ENCODE results near the gene HS3ST4.

HS3ST4 gene

GRCh38 chr16:25894093-25894492 lies 202.3 kb downstream of the HS3ST4 start:
- no peak for DNase-seq (ENCODE audit: low read depth, low spot score)

GRCh38 chr16:25895380-25895779 lies 203.6 kb downstream of the HS3ST4 start:
- DNase-seq (ENCODE audit: low read depth, low spot score) = no peak

GRCh38 chr16:25896411-25896810 lies 204.7 kb downstream of the HS3ST4 start:
- DNase-seq (ENCODE audit: low read depth, low spot score) = no peak

- DNase-seq (ENCODE audit: low read depth, low spot score) = no peak
Measured at GRCh38 chr16:25897702-25898101, 205.9 kb downstream of the HS3ST4 start.

DNA sequence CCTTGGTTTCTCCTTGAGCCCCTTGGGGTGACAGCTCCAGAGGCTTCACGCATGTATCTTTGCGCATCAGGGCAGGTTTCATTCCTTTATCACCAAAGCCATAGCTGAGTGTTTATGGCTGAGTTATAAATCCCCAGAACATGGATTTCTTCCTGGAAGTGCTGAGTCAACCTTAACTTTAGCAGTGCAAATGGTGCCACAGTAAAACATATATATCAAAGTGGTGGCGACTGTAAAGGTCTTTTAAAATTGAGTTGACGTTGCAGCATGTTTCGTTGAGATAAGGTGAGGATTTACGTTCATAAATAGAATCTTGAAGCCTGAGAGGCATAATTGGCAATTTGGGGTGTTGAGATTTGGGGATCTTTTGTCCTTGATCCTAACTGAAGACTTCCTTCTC lies 214.1 kb downstream of the HS3ST4 start:
- DNase-seq (ENCODE audit: low read depth, low spot score) = no peak

DNA sequence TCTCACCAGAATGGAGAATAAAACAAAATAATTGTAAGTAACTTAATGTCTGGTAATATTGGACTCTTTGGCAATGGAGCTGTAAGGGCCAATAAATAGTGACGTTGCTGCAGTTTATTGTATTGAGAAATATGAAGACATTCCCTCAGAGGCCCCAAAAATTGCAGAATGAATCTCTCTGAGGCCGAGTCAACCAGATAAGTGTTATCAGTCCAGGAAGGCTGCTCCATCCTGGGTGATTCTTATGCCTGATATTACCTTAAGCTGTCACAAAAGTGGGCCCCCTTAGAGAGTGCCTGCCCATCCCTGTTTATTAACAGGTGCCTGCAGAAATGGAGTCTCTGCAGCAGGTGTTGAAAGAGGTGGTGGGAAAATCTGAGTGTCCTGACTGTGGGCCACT lies 219.2 kb downstream of the HS3ST4 start:
- DNase-seq (ENCODE audit: low read depth, low spot score) = no peak

DNA sequence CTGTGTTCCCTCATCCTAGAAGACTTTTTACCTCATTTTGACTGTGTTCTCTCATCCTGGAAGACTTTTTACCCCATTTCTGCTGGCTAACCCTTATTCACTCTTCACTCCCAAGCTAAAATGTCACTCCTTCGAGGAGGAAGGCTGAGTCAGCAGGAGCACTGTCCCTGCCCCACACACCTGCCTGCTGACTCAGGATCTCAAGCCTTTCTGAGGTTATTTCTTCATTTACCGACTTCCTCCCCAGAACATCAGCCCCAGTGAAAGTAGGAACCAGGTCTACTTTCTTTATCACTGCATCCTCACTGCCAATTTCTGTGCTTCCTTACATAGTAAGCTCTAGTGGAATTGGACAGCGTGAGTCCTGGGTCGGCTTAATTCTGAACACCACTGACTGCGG lies 220.6 kb downstream of the HS3ST4 start:
- no peak for DNase-seq (ENCODE audit: low read depth, low spot score)

GRCh38 chr16:25914357-25914962 lies 222.7 kb downstream of the HS3ST4 start:
- DNase-seq (ENCODE audit: low read depth, low spot score) = no peak

DNA sequence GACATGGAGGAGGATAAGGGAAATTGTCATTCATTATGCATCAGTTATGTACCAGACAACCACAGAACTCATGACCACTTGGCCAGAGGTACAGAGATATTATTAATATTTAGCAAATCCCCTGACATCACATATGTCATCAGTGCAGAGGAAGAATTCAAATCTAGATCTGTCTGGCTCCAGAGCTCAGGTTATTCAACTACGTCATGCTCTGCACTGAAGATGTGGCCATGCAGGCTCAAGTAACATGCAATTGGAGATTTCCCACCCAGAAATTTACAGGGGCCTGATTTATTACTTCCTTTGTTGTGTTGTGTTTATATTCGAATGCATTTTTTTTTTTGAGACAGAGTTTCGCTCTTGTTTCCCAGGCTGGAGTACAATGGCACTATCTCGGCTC lies 224.3 kb downstream of the HS3ST4 start:
- no peak for DNase-seq (ENCODE audit: low read depth, low spot score)

- no peak for DNase-seq (ENCODE audit: low read depth, low spot score)
Measured at GRCh38 chr16:25922438-25922837, 230.7 kb downstream of the HS3ST4 start.

- DNase-seq (ENCODE audit: low read depth, low spot score) = no peak
Measured at GRCh38 chr16:25925421-25925820, 233.7 kb downstream of the HS3ST4 start.

DNA sequence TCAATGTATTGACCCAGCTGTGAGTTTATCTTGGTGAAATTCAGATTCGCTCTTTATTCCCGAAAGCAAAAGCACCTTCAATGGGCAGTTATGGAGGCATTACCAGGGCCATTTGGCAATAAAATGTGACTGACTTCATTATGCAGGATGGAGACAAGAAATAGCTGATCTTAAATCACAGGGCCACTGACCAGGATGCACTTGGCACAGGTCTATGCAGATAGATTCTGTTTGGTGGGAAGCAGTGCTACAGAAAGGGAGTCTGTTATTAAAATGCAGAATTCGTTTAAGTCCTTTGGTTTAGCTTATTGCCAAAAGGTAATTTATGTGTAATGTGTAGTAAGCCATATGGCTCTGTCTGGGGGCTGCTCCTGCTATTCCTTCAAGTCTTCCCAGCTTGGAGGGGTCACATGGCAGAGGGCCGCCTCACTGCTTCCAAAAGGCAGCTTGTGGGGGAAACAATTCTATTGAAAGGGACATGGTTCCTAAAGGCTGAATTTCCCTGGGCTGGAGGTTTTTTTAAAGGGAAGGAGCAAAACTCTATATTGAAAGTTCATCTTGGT lies 239.8 kb downstream of the HS3ST4 start:
- no peak for DNase-seq (ENCODE audit: low read depth, low spot score)

DNA sequence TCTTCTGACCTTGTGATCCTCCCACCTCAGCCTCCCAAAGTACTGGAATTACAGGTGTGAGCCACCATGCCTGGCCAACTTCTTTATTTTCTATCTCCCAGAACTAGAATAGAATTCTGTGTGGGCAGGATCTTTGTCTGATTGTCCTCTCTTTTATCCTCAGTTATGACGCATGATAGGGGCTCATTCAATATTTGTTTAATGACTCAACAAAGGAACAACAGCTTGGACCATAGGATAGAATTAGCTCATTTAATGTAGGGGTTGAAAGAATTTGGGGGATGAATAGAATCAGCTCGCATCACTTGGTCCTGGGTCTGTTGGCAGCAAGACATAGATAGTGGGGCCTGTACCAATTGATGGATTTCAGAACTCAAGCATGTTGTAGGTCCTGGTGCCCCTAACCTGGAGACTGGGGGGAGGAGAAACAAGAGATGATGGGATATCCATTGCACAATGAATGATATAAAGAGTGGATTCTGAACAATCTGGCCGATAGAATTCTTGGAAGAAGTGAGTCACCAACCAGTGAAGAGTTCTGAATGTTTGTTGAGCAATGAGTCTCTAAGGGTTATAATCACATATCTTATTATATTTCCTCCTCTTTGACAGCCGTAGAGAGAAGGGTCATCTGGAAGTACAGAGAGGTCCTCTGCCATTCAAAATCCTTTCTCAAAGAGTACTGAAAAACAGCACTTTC lies 250.2 kb downstream of the HS3ST4 start:
- no peak for DNase-seq (ENCODE audit: low read depth, low spot score)

DNA sequence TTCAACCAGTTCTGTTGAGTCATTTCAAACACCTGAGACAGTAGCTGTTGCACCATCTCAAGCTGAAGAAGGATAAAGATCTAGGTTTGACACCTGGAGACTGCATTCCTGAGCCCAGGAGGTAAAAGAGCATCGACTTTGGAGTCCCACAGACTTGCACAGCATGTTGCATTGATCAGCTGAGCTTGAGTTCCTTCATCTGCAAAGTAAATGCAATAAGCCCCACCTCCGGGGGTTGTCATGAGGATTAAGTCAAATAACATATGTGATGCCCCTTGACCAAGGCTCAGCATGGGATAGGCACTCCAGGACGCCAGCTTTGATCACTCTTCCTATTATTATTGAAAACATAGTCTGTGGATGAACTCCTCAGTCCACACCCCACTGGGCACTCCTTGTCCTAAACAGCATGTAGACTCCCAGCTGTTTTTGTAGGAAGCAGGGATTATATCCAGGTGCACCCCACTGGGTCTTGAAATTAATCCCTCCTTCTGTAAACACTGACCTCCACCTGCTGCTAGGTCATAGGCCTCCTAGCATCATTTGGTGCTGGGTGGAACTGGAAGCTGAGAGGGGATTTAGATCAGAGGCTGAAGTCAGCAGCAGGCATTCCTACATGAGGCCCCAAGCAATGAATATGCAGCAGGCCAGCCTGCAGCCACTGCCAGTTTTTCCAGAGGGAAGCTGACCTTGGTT lies 259.0 kb downstream of the HS3ST4 start:
- no peak for DNase-seq (ENCODE audit: low read depth, low spot score)

DNA sequence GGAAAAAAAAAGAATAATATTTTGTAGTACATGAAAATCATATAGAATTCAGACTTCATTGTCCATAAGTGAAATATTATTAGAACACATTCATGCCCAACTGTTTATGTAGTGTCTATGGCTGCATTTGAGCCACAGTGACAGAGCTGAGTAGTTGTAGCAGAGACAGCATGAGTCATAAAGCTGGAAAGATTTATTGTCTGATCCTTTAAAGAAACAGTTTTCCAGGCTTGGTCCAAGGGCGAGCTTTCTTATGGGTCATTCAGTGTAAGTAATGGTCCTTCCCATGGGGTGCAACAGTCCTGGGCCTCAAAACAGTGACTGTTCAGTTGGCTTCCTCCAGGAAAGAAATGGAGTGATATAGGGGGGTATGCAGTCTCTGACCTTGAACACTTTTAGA lies 260.2 kb downstream of the HS3ST4 start:
- DNase-seq (ENCODE audit: low read depth, low spot score) = no peak

DNA sequence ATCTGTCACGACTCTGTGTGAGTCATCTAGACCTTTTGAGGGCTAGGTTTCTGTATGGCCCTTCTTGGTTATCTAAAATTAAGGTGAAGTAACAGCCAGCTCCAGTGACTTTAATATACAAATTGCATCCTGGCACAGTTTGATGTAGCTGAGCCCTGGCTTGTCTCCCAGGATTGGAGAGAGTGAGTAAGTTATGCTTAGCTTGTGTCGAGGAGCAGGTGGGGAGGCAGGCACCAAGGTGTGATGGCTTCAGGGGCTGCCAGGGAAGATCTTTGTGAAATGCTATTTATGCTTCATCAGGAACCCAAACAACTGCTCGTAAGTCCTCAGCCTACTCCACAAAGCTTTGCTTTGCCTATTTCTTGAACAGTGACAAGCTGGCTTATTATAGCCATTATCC lies 261.2 kb downstream of the HS3ST4 start:
- no peak for DNase-seq (ENCODE audit: low read depth, low spot score)

- DNase-seq (ENCODE audit: low read depth, low spot score) = no peak
Measured at GRCh38 chr16:25957707-25958106, 265.9 kb downstream of the HS3ST4 start.

GRCh38 chr16:25959221-25959620 lies 267.5 kb downstream of the HS3ST4 start:
- DNase-seq (ENCODE audit: low read depth, low spot score) = no peak

DNA sequence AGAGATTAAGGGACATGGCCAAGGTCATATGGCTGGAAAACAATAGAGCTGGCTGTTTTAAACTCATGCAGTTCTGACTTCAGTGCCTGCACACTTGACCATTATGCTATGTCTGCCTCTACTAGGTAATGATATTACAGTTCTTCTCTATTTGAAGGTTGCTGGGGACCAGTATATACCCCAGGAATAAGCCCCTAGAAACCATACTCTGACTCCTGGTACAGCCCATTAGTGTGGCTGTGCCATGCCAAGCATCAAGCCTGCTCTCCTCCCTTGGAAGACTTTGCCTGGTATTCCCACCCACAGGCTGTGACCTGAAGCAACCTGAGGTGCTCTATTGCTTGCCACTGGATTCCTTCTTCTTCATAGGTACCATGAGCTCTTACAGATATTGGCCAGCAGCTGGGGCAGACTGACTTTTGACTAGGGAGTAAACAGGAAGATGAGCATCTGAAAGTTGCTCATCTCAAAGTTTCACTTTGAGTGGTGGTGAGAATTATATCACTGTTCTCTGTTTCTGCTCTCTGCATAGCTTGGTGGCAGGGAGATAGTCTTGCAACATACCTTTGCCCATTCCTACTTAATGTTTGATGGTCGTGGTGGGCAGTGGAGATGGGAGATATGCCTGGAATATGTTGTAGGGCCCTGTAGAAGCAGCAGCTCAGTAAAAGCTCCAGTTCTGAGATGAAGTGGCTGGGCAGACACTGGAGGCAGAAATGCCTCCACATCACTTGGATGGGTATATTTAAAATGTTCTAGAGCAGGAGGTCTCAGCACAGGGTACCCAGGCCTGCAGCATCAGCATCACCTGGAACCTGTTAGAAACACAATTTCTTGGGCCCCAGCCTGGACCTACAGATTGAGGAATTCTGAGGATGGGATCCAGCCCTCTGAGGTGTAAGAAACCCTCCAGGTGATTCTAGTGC lies 274.7 kb downstream of the HS3ST4 start:
- DNase-seq (ENCODE audit: low read depth, low spot score) = no peak

GRCh38 chr16:25977121-25977520 lies 285.4 kb downstream of the HS3ST4 start:
- no peak for DNase-seq (ENCODE audit: low read depth, low spot score)

DNA sequence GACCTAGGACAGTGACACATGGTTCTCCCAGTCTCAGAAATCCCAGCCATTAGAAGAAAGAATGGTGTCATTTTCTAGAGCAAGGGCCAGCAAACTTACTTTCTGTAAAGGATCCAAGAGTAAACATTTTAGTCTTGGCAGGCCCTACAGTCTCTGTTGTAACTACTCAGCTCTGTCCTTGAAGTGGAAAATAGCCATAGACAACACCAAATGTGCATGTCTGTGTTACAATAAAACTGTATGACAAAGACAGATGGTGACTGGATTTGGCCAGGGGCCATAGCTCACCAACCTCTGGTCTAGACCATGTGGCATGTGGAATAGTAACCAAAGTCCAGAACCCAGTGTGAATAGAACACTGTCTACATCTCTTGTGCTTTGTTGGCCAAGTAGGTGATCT lies 286.5 kb downstream of the HS3ST4 start:
- DNase-seq (ENCODE audit: low read depth, low spot score) = no peak

DNA sequence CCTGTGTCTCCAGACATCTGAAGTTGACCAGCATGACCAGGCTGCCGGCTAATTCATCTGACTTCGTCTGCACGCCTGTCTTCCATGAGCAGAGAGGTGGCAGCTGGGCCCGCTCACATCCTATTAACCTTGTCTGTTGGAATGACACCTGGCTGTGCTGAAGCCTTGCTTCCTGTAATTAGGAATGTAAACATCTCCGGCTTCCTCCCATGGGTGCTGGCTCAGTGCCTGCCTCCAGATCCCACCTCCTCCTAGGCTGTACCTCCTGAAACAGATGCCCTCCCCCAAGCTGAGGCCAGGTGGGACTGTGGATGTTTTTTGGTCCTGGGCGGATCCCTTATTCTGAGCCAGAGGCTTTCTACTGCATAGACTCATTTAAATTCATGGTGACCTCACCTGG lies 296.3 kb downstream of the HS3ST4 start:
- no peak for DNase-seq (ENCODE audit: low read depth, low spot score)

All from activated CD4-positive, CD25-positive, alpha-beta regulatory T cell treated with anti-CD3 and anti-CD28 coated beads, Interleukin-2, amount 50 U/mL, for 16 hours (primary cell).